HG03521 (cell line): ENCODE data around the gene CACNG8.
"Not testable (repeated sequence)": the region's sequence is repeated elsewhere in the genome, so short reads cannot be mapped to it uniquely, and the experiment has no call there.

Source experiments
- ATAC-seq: cut with Tn5 transposase; IDR thresholded peaks from one replicate; pipeline ENCODE4 v1.9.1; 2021; ENCODE audit warnings: mild to moderate bottlenecking, moderate library complexity; ENCODE audit not compliant: unreplicated experiment

CACNG8 gene

GRCh38 chr19:53962887-53963431, at the start of gene CACNG8:
Gene CACNG8 (plus strand): TSS chr19:53962937.
- ATAC-seq = no peak

GRCh38 chr19:53915000-53915399, 47.7 kb upstream of the CACNG8 start:
- ATAC-seq = no peak

- no peak for ATAC-seq
Observed at GRCh38 chr19:53916004-53916403, 46.7 kb upstream of the CACNG8 start.

- ATAC-seq = no peak
Observed at GRCh38 chr19:53917356-53917755, 45.4 kb upstream of the CACNG8 start.

- no peak for ATAC-seq
Observed at GRCh38 chr19:53927739-53928138, 35.0 kb upstream of the CACNG8 start.

- no peak for ATAC-seq
Observed at GRCh38 chr19:53936029-53936428, 26.7 kb upstream of the CACNG8 start.

GRCh38 chr19:53942001-53942786, 20.5 kb upstream of the CACNG8 start:
- no peak for ATAC-seq

GRCh38 chr19:53944416-53944815, 18.3 kb upstream of the CACNG8 start:
- no peak for ATAC-seq

GRCh38 chr19:53944933-53945332, 17.8 kb upstream of the CACNG8 start:
- ATAC-seq = no peak

GRCh38 chr19:53945441-53945840, 17.3 kb upstream of the CACNG8 start:
- no peak for ATAC-seq

GRCh38 chr19:53945998-53946397, 16.7 kb upstream of the CACNG8 start:
- ATAC-seq = no peak

- ATAC-seq = no peak
Observed at GRCh38 chr19:53947624-53948023, 15.1 kb upstream of the CACNG8 start.

- ATAC-seq = not testable (repeated sequence)
Observed at GRCh38 chr19:53948611-53949010, 14.1 kb upstream of the CACNG8 start.

- ATAC-seq = no peak
Observed at GRCh38 chr19:53951436-53951835, 11.3 kb upstream of the CACNG8 start.

GRCh38 chr19:53951947-53952346, 10.8 kb upstream of the CACNG8 start:
- no peak for ATAC-seq

GRCh38 chr19:53953383-53953782, 9.4 kb upstream of the CACNG8 start:
- ATAC-seq = no peak

- ATAC-seq = no peak
Observed at GRCh38 chr19:53957448-53958167, 5.1 kb upstream of the CACNG8 start.

- no peak for ATAC-seq
Observed at GRCh38 chr19:53958168-53958571, 4.6 kb upstream of the CACNG8 start.

GRCh38 chr19:53958823-53959757, 3.6 kb upstream of the CACNG8 start:
- ATAC-seq = no peak

GRCh38 chr19:53960187-53960586, 2.5 kb upstream of the CACNG8 start:
- ATAC-seq = no peak

- no peak for ATAC-seq
Observed at GRCh38 chr19:53960886-53961285, 1.9 kb upstream of the CACNG8 start.
